GM18858 (cell line): ENCODE measurements around the gene NFYB.
"Not testable (repeated sequence)": the region's sequence is repeated elsewhere in the genome, so short reads cannot be mapped to it uniquely, and the experiment has no call there.

Experiments
- ATAC-seq: cut with Tn5 transposase; IDR thresholded peaks from one replicate; pipeline ENCODE4 v1.9.1; 2021; ENCODE audit not compliant: unreplicated experiment

The NFYB gene

GRCh38 chr12:104137902-104138796 is at the start of gene NFYB:
Gene NFYB (minus strand): TSS chr12:104138210. CDS start chr12:104135453, 2,757 bp downstream.
- ATAC-seq: peak; percentile 85

- ATAC-seq: no peak
These were observed 49.6 kb upstream of the NFYB start for GRCh38 chr12:104187446-104188155.

- no peak for ATAC-seq
These were observed 45.4 kb upstream of the NFYB start for GRCh38 chr12:104183443-104183842.

- no peak for ATAC-seq
These were observed 44.8 kb upstream of the NFYB start for GRCh38 chr12:104182621-104183378.

- ATAC-seq: no peak
These were observed 44.1 kb upstream of the NFYB start for GRCh38 chr12:104182144-104182543.

GRCh38 chr12:104181313-104181712 is 43.3 kb upstream of the NFYB start:
- ATAC-seq: no peak

GRCh38 chr12:104180374-104180773 is 42.4 kb upstream of the NFYB start:
- ATAC-seq: no peak

- ATAC-seq: no peak
These were observed 39.9 kb upstream of the NFYB start for GRCh38 chr12:104177663-104178501.

- no peak for ATAC-seq
These were observed 39.3 kb upstream of the NFYB start for GRCh38 chr12:104177336-104177662.

GRCh38 chr12:104175726-104176247 is 37.8 kb upstream of the NFYB start:
- ATAC-seq: no peak

- ATAC-seq: not testable (repeated sequence)
These were observed 35.8 kb upstream of the NFYB start for GRCh38 chr12:104173804-104174203.

- no peak for ATAC-seq
These were observed 34.5 kb upstream of the NFYB start for GRCh38 chr12:104172570-104172947.

GRCh38 chr12:104171785-104172569 is 34.0 kb upstream of the NFYB start:
- ATAC-seq: no peak

- no peak for ATAC-seq
These were observed 30.6 kb upstream of the NFYB start for GRCh38 chr12:104168596-104168995.

GRCh38 chr12:104167519-104168458 is 29.8 kb upstream of the NFYB start:
- no peak for ATAC-seq

GRCh38 chr12:104166465-104166864 is 28.5 kb upstream of the NFYB start:
- ATAC-seq: no peak

- ATAC-seq: no peak
These were observed 27.8 kb upstream of the NFYB start for GRCh38 chr12:104165801-104166200.

GRCh38 chr12:104164634-104165033 is 26.6 kb upstream of the NFYB start:
- no peak for ATAC-seq

GRCh38 chr12:104163631-104164030 is 25.6 kb upstream of the NFYB start:
- ATAC-seq: no peak
